Endothelial cell of umbilical vein (primary cell): ENCODE data around the gene IL13RA1. TPM values are rescaled to one million over a fixed set of nuclear protein-coding genes. Genes with fewer than 3 reads are reported as not detected.

ENCODE experiments used
- BruUV-seq: library from RNA; stranded (reverse); fragments of 400-500 nt; replicated peaks from 2 replicates; lab custom pipeline; 2021; lab: Mats Ljungman, UMichigan
- CTCF ChIA-PET: fragments of 300-600, 350-600 bp; sonication (Branson Sonifier 250); formaldehyde crosslinking; loops from one replicate; lab custom pipeline; 2021; ENCODE audit warnings: antibody characterized with exemption, inconsistent platforms; lab: Charles Lee
- POLR2A ChIA-PET: fragments of 300-600, 350-600 bp; sonication (Branson Sonifier 250); formaldehyde crosslinking; loops from one replicate; lab custom pipeline; 2021; ENCODE audit warnings: antibody characterized with exemption, inconsistent platforms; lab: Charles Lee
- DNase-seq: peaks from one replicate; pipeline ENCODE4 v3.0.0-alpha.2; 2011; ENCODE audit warnings: low read depth, low spot score
- FAIRE-seq: peaks from 2 replicates; lab custom pipeline; 2011; peaks lifted over from hg19 to GRCh38; lab: Jason Lieb, UNC
- H2AFZ ChIP-seq: 2 replicates; pipeline ENCODE4 v1.6.0; 2012; ENCODE audit warnings: low read depth, low read length, control low read depth, inconsistent platforms
- H3K27ac ChIP-seq: 2 replicates; pipeline ENCODE4 v1.5.1; 2011; ENCODE audit warnings: low read depth, mild to moderate bottlenecking, control low read depth, low read length, moderate library complexity; ENCODE audit not compliant: insufficient read depth
- H3K27me3 ChIP-seq, 2 experiments: 2 replicates each; pipeline versions ENCODE4 v1.6.0 to v1.6.1; 2011; ENCODE audit warnings: low read length in 2 of 2, mixed read lengths in 1 of 2; ENCODE audit not compliant: control insufficient read depth in 2 of 2, insufficient read depth in 2 of 2
- H3K36me3 ChIP-seq, 2 experiments: 2 replicates in 1 of 2; 3 replicates in 1 of 2; pipeline ENCODE4 v1.5.1; 2011; ENCODE audit warnings: low read length in 2 of 2, mild to moderate bottlenecking in 1 of 2, moderate library complexity in 1 of 2; ENCODE audit not compliant: control insufficient read depth in 2 of 2, insufficient read depth in 2 of 2; ENCODE audit errors: extremely low read depth in 1 of 2
- H3K4me1 ChIP-seq: 3 replicates; pipeline ENCODE4 v1.5.1; 2011; ENCODE audit warnings: mild to moderate bottlenecking, low read length; ENCODE audit not compliant: control insufficient read depth, insufficient read depth; ENCODE audit errors: extremely low read depth
- H3K4me2 ChIP-seq: 2 replicates; pipeline ENCODE4 v1.6.1; 2011; ENCODE audit warnings: low read length, control low read depth, mixed read lengths; ENCODE audit not compliant: insufficient read depth
- H3K4me3 ChIP-seq, 3 experiments: fragments of 200-600 bp in 1 of 3; sonication (generic), shearing (Covaris generic) in 1 of 3; replicated peaks in 1 of 3; 2 replicates each; pipeline ENCODE4 v1.5.1; 2011 to 2016; ENCODE audit warnings: control low read depth in 3 of 3, low read length in 3 of 3, mild to moderate bottlenecking in 2 of 3, inconsistent platforms in 1 of 3, low read depth in 1 of 3, moderate library complexity in 1 of 3; ENCODE audit not compliant: insufficient read depth in 1 of 3
- H3K79me2 ChIP-seq: 2 replicates; pipeline ENCODE4 v1.6.0; 2012; ENCODE audit warnings: low read length, inconsistent platforms; ENCODE audit not compliant: control insufficient read depth, insufficient read depth
- H3K9ac ChIP-seq: replicated peaks from 2 replicates; pipeline ENCODE3; 2011; ENCODE audit warnings: low read length, control low read depth; ENCODE audit not compliant: insufficient read depth; ENCODE audit errors: extremely low read depth
- H3K9me1 ChIP-seq: replicated peaks from 3 replicates; pipeline ENCODE4 v1.6.0; 2011; ENCODE audit warnings: mild to moderate bottlenecking, low read length; ENCODE audit not compliant: control insufficient read depth, insufficient read depth; ENCODE audit errors: extremely low read depth
- H3K9me3 ChIP-seq: replicated peaks from 2 replicates; pipeline ENCODE4 v1.5.1; 2012; ENCODE audit warnings: low read length, inconsistent platforms; ENCODE audit not compliant: control insufficient read depth, insufficient read depth
- H4K20me1 ChIP-seq: replicated peaks from 2 replicates; pipeline ENCODE3; 2011; ENCODE audit warnings: mild to moderate bottlenecking, low read length; ENCODE audit not compliant: control insufficient read depth, insufficient read depth; ENCODE audit errors: extremely low read depth
- EZH2 ChIP-seq: IDR thresholded peaks from 2 replicates; pipeline ENCODE4 v1.6.1; 2012; ENCODE audit warnings: borderline replicate concordance, low read depth, mild to moderate bottlenecking, moderate library complexity, low read length, inconsistent platforms; ENCODE audit not compliant: severe bottlenecking
- FOS ChIP-seq: IDR thresholded peaks from 2 replicates; pipeline ENCODE4 v1.6.1; 2011; ENCODE audit warnings: mild to moderate bottlenecking, low read length, moderate library complexity, borderline replicate concordance; ENCODE audit not compliant: insufficient read depth
- GATA2 ChIP-seq: IDR thresholded peaks from 2 replicates; pipeline ENCODE4 v1.7.0; 2011; ENCODE audit warnings: low read depth, mild to moderate bottlenecking, moderate library complexity, mixed read lengths, low read length; ENCODE audit not compliant: insufficient read length, insufficient read depth
- JUN ChIP-seq: IDR thresholded peaks from 2 replicates; pipeline ENCODE4 v1.6.1; 2011; ENCODE audit warnings: borderline replicate concordance, low read depth; ENCODE audit not compliant: insufficient read length, insufficient read depth
- MYC ChIP-seq: IDR thresholded peaks from one replicate; pipeline ENCODE4 v1.6.1; 2011; ENCODE audit warnings: mild to moderate bottlenecking, low read depth, low read length
- POLR2A ChIP-seq: IDR thresholded peaks from 2 replicates; pipeline ENCODE4 v1.6.1; 2012; ENCODE audit warnings: low read depth, mild to moderate bottlenecking, control low read depth, low read length
- POLR2AphosphoS5 ChIP-seq: IDR thresholded peaks from 2 replicates; pipeline ENCODE4 v1.6.1; 2012; ENCODE audit warnings: low read depth, mild to moderate bottlenecking, control low read depth, low read length, moderate library complexity; ENCODE audit not compliant: insufficient read depth
- dilution Hi-C: fragments of 300-500 bp; cut with MboI; formaldehyde crosslinking; loops from one replicate; pipeline ENCODE4 v1.15.0; 2019; ENCODE audit warnings: low sequenced_read_pairs; ENCODE audit not compliant: extremely low pct_ligation_motif_present
- intact Hi-C: fragments of 100-400 bp; cut with micrococcal nuclease; formaldehyde crosslinking; loops from one replicate; pipeline ENCODE4 v1.10.0; 2022
- polyA plus RNA-seq, 4 experiments: library from polyadenylated mRNA; depleted of rRNA in 3 of 4; stranded (reverse) in 3 of 4; unstranded in 1 of 4; fragments of >200 nt; gene quantifications; 2 replicates each; pipeline versions ENCODE4 v1.2.1 to v1.2.3, GENCODE V29; 2011 to 2012; ENCODE audit warnings: missing spikeins in 1 of 4
- total RNA-seq: library from RNA; stranded (reverse); gene quantifications from 2 replicates; pipeline ENCODE4 v1.2.3, GENCODE V29; 2021
- TF ChIP-seq, protein P1 (sequence below), 2 donors: IDR thresholded peaks; 1 replicate in 1 of 2; 2 replicates in 1 of 2; pipeline ENCODE4 v1.5.1; 2011; ENCODE audit warnings: low read length in 2 of 2, mild to moderate bottlenecking in 2 of 2, moderate library complexity in 2 of 2, control low read depth in 1 of 2, inconsistent platforms in 1 of 2, low read depth in 1 of 2; ENCODE audit not compliant: insufficient read depth in 1 of 2; ENCODE audit errors: extremely low read depth in 1 of 2
- TF ChIP-seq, protein P2 (sequence below): IDR thresholded peaks from 2 replicates; pipeline ENCODE4 v1.6.1; 2011; ENCODE audit not compliant: insufficient read depth, insufficient read length

The IL13RA1 gene
- total and polyA plus RNA-seq, 2 donors (not counting 3 experiments of a cell fraction or from before 2014, with no cell fraction given): 40.7 to 61.9 TPM

GRCh38 chrX:118755633-118756032 lies 28.2 kb downstream of the IL13RA1 start:
- no peak overlapping the region for H3K9ac ChIP-seq

More at GRCh38 chrX:118755633-118756032, 28.2 kb downstream of the IL13RA1 start:
- Histone ChIP-seq H3K36me3 (no peaks in the 10 kb centered on the region), H3K27ac (no peak overlapping the region), H4K20me1 (no peaks in the 10 kb centered on the region), H3K4me1 (peaks cover 11% of the 10 kb centered on the region), H3K9me1 (no peaks in the 10 kb centered on the region), H3K27me3 (no peaks in the 10 kb centered on the region), H3K79me2 (no peaks in the 10 kb centered on the region), H3K4me3 (no peak overlapping the region), H2AFZ (no peak overlapping the region), H3K9me3 (no peaks in the 10 kb centered on the region), H3K4me2 (no peak overlapping the region)
- TF ChIP-seq GATA2: no peak
- TF ChIP-seq POLR2A: no peak
- TF ChIP-seq, protein P1, sequence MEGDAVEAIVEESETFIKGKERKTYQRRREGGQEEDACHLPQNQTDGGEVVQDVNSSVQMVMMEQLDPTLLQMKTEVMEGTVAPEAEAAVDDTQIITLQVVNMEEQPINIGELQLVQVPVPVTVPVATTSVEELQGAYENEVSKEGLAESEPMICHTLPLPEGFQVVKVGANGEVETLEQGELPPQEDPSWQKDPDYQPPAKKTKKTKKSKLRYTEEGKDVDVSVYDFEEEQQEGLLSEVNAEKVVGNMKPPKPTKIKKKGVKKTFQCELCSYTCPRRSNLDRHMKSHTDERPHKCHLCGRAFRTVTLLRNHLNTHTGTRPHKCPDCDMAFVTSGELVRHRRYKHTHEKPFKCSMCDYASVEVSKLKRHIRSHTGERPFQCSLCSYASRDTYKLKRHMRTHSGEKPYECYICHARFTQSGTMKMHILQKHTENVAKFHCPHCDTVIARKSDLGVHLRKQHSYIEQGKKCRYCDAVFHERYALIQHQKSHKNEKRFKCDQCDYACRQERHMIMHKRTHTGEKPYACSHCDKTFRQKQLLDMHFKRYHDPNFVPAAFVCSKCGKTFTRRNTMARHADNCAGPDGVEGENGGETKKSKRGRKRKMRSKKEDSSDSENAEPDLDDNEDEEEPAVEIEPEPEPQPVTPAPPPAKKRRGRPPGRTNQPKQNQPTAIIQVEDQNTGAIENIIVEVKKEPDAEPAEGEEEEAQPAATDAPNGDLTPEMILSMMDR (IDR thresholded peaks at IDR 0.05; ENCODE audit: extremely low read depth in 1 of 2, insufficient read depth in 1 of 2, low read depth in 1 of 2, low read length in 2 of 2): no peak
- TF ChIP-seq EZH2: no peak
- TF ChIP-seq, protein P2, sequence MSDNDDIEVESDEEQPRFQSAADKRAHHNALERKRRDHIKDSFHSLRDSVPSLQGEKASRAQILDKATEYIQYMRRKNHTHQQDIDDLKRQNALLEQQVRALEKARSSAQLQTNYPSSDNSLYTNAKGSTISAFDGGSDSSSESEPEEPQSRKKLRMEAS: no peak
- TF ChIP-seq MYC: no peak
- no peak for TF ChIP-seq POLR2AphosphoS5
- TF ChIP-seq JUN: no peak
- TF ChIP-seq FOS: no peak
- intact Hi-C loops (no loop called here), dilution Hi-C loops (no loop called here)
- BruUV-seq: no TSS peak
- CTCF ChIA-PET: no interaction called here
- DNase-seq (no peak), FAIRE-seq (no peak)
- POLR2A ChIA-PET: no interaction called here
